OCI-LY1 (cell line): ENCODE measurements around the gene ZNF831.

Experiments used
- H2AFZ ChIP-seq: fragments of 200-600 bp; sonication (generic), shearing (Covaris generic); 2 replicates; pipeline ENCODE4 v1.6.0; 2014; ENCODE audit warnings: antibody characterized with exemption, mild to moderate bottlenecking, low read length
- H3F3A ChIP-seq: fragments of 200-600 bp; sonication (generic), shearing (Covaris generic); 2 replicates; pipeline ENCODE4 v1.6.0; 2014; ENCODE audit warnings: mild to moderate bottlenecking, antibody characterized with exemption, low read length, moderate library complexity; ENCODE audit not compliant: insufficient read depth
- H3K27ac ChIP-seq: fragments of 200-600 bp; sonication (generic); 2 replicates; pipeline ENCODE4 v1.5.1; 2014; ENCODE audit warnings: low read length, mixed run types, mild to moderate bottlenecking, low read depth; ENCODE audit not compliant: poor library complexity, severe bottlenecking
- H3K27me3 ChIP-seq: fragments of 200-600 bp; sonication (generic); 2 replicates; pipeline ENCODE4 v1.6.0; 2014; ENCODE audit warnings: antibody characterized with exemption, mild to moderate bottlenecking, low read length, moderate library complexity; ENCODE audit not compliant: insufficient read depth
- H3K36me3 ChIP-seq: fragments of 200-600 bp; sonication (generic); 2 replicates; pipeline ENCODE4 v1.6.1; 2014; ENCODE audit warnings: mild to moderate bottlenecking, antibody characterized with exemption, low read length, moderate library complexity, mixed read lengths; ENCODE audit not compliant: insufficient read depth
- H3K4me1 ChIP-seq: fragments of 200-600 bp; sonication (generic); 2 replicates; pipeline ENCODE4 v1.5.1; 2014; ENCODE audit warnings: mild to moderate bottlenecking, low read length, moderate library complexity; ENCODE audit not compliant: insufficient read depth, severe bottlenecking
- H3K4me2 ChIP-seq: fragments of 200-600 bp; sonication (generic), shearing (Covaris generic); 2 replicates; pipeline ENCODE4 v1.6.1; 2014; ENCODE audit warnings: low read length
- H3K4me3 ChIP-seq: fragments of 200-600 bp; sonication (generic); 2 replicates; pipeline ENCODE4 v1.5.1; 2014; ENCODE audit warnings: low read length, low read depth, mild to moderate bottlenecking, mixed read lengths; ENCODE audit not compliant: poor library complexity, severe bottlenecking
- H3K79me2 ChIP-seq: fragments of 200-600 bp; shearing (Covaris generic); 2 replicates; pipeline ENCODE4 v1.6.1; 2016; ENCODE audit warnings: mixed run types, low read length, mixed read lengths; ENCODE audit not compliant: insufficient read depth
- H3K9ac ChIP-seq: fragments of 200-600 bp; sonication (generic), shearing (Covaris generic); 2 replicates; pipeline ENCODE4 v1.6.1; 2014; ENCODE audit warnings: mild to moderate bottlenecking, low read length, mixed read lengths
- H3K9me2 ChIP-seq: fragments of 200-600 bp; sonication (generic), shearing (Covaris generic); 2 replicates; pipeline ENCODE4 v1.6.1; 2014; ENCODE audit warnings: low read depth, mild to moderate bottlenecking, low read length, mixed read lengths
- H3K9me3 ChIP-seq: fragments of 200-600 bp; shearing (Covaris generic); 2 replicates; pipeline ENCODE4 v1.6.1; 2014; ENCODE audit warnings: low read length, mixed read lengths
- H4K20me1 ChIP-seq: fragments of 200-600 bp; sonication (generic), shearing (Covaris generic); 2 replicates; pipeline ENCODE4 v1.6.0; 2016; ENCODE audit warnings: mild to moderate bottlenecking, low read length; ENCODE audit not compliant: insufficient read depth
- CTCF ChIP-seq: fragments of 200-600 bp; sonication (generic), shearing (Covaris generic); IDR thresholded peaks from 2 replicates; pipeline ENCODE4 v1.5.1; 2017; ENCODE audit warnings: mild to moderate bottlenecking, antibody characterized with exemption, low read length, moderate library complexity, mixed read lengths
- EZH2 ChIP-seq: fragments of 200-600 bp; sonication (generic), shearing (Covaris generic); IDR thresholded peaks from 2 replicates; pipeline ENCODE4 v1.8.0; 2017; ENCODE audit warnings: borderline replicate concordance, mixed run types, mild to moderate bottlenecking, antibody characterized with exemption, low read length, moderate library complexity, mixed read lengths

The ZNF831 gene

GRCh38 chr20:59145924-59146779 is 17.5 kb upstream of the ZNF831 start:
- Histone ChIP-seq H3K27ac (no peak overlapping the region), H3K79me2 (no peaks in the 10 kb centered on the region), H3K4me1 (no peaks in the 10 kb centered on the region), H4K20me1 (no peaks in the 10 kb centered on the region), H3K4me3 (no peak overlapping the region), H3F3A (no peaks in the 10 kb centered on the region), H3K9me3 (no peaks in the 10 kb centered on the region), H3K36me3 (no peaks in the 10 kb centered on the region), H2AFZ (no peak overlapping the region), H3K4me2 (no peak overlapping the region), H3K27me3 (peaks cover 8% of the 10 kb centered on the region; the same call in 1 of the 2 replicates), H3K9me2 (no peaks in the 10 kb centered on the region), H3K9ac (no peak overlapping the region)
- TF ChIP-seq CTCF (no peak), EZH2 (no peak)

- no peak overlapping the region for H3K9ac ChIP-seq
- H3K27me3 ChIP-seq = peaks cover 8% of the 10 kb centered on the region; the same call in 1 of the 2 replicates
- H3K4me3 ChIP-seq = no peak overlapping the region
- H3K4me2 ChIP-seq = no peak overlapping the region
- no peaks in the 10 kb centered on the region for H3K9me2 ChIP-seq
- TF ChIP-seq CTCF = no peak
- no peak for TF ChIP-seq EZH2
- H3K79me2 ChIP-seq = no peaks in the 10 kb centered on the region
- H3K4me1 ChIP-seq = no peaks in the 10 kb centered on the region
- H3K9me3 ChIP-seq = no peaks in the 10 kb centered on the region
- no peaks in the 10 kb centered on the region for H3K36me3 ChIP-seq
- no peak overlapping the region for H2AFZ ChIP-seq
- no peak overlapping the region for H3K27ac ChIP-seq
- no peaks in the 10 kb centered on the region for H3F3A ChIP-seq
- H4K20me1 ChIP-seq = no peaks in the 10 kb centered on the region
Observed at GRCh38 chr20:59146780-59147565, 16.6 kb upstream of the ZNF831 start.

- no peaks in the 10 kb centered on the region for H3K4me1 ChIP-seq
- H3K27ac ChIP-seq = no peak overlapping the region
- H2AFZ ChIP-seq = no peak overlapping the region
- peaks cover 12% of the 10 kb centered on the region; the same call in 1 of the 2 replicates for H3K27me3 ChIP-seq
- no peak overlapping the region for H3K9ac ChIP-seq
- H3K9me3 ChIP-seq = no peaks in the 10 kb centered on the region
- H4K20me1 ChIP-seq = no peaks in the 10 kb centered on the region
- no peak overlapping the region for H3K4me3 ChIP-seq
- no peak overlapping the region for H3K4me2 ChIP-seq
- H3K9me2 ChIP-seq = no peaks in the 10 kb centered on the region
- no peak for TF ChIP-seq EZH2
- no peak for TF ChIP-seq CTCF
- no peaks in the 10 kb centered on the region for H3K36me3 ChIP-seq
- H3F3A ChIP-seq = no peaks in the 10 kb centered on the region
- no peaks in the 10 kb centered on the region for H3K79me2 ChIP-seq
Observed at GRCh38 chr20:59147586-59147985, 16.0 kb upstream of the ZNF831 start.
